GM12878 (cell line): ENCODE measurements around the gene ME3. TPM values are rescaled to one million over a fixed set of nuclear protein-coding genes. Genes with fewer than 3 reads are reported as not detected.

Source experiments
- ATAC-seq: fragments of 200-7000 bp; cut with Tn5 transposase; 3 replicates; pipeline ENCODE4 v1.9.1; 2020; ENCODE audit warnings: mild to moderate bottlenecking, moderate library complexity
- BruUV-seq: library from RNA; stranded (reverse); fragments of 400-500 nt; replicated peaks from 2 replicates; lab custom pipeline; 2021; lab: Mats Ljungman, UMichigan
- CTCF ChIA-PET: fragments of 300-600 bp; sonication (Branson Sonifier 250); formaldehyde crosslinking; extraction: SDS; loops from one replicate; lab custom pipeline; 2021; ENCODE audit warnings: inconsistent platforms; lab: Yijun Ruan, JAX
- POLR2A ChIA-PET: fragments of 350-600 bp; formaldehyde crosslinking; extraction: SDS; loops from one replicate; lab custom pipeline; 2021; ENCODE audit warnings: inconsistent platforms; lab: Charles Lee
- RAD21 ChIA-PET: fragments of 300-600 bp; sonication (Branson Sonifier 250); formaldehyde crosslinking; loops from one replicate; lab custom pipeline; 2023; ENCODE audit warnings: antibody characterized with exemption; ENCODE audit not compliant: unreplicated experiment; lab: Charles Lee
- SMC1A ChIA-PET: fragments of 300-600 bp; sonication (Branson Sonifier 250); formaldehyde crosslinking; loops from one replicate; lab custom pipeline; 2023; ENCODE audit not compliant: unreplicated experiment, uncharacterized antibody; lab: Charles Lee
- DNase-seq: peaks from one replicate; pipeline ENCODE4 v3.0.0-alpha.2; 2011; ENCODE audit warnings: low read depth, low spot score
- FAIRE-seq: peaks from 3 replicates; lab custom pipeline; 2011; peaks lifted over from hg19 to GRCh38; lab: Jason Lieb, UNC
- H2AFZ ChIP-seq: 2 replicates; pipeline ENCODE4 v1.6.0; 2011; ENCODE audit warnings: low read depth, low read length, control low read depth; ENCODE audit not compliant: control insufficient read depth
- H3K27ac ChIP-seq: 2 replicates; pipeline ENCODE4 v1.5.1; 2011; ENCODE audit warnings: control low read depth; ENCODE audit not compliant: control insufficient read depth, insufficient read depth
- H3K27me3 ChIP-seq, 2 experiments: replicated peaks in 1 of 2; 2 replicates each; pipeline versions ENCODE4 v1.6.0 to v1.6.1; 2011; ENCODE audit warnings: low read length in 1 of 2; ENCODE audit not compliant: control insufficient read depth in 2 of 2, insufficient read depth in 2 of 2
- H3K36me3 ChIP-seq, 2 experiments: 2 replicates each; pipeline ENCODE4 v1.5.1; 2011; ENCODE audit warnings: low read length in 1 of 2; ENCODE audit not compliant: control insufficient read depth in 2 of 2, insufficient read depth in 2 of 2
- H3K4me1 ChIP-seq: 2 replicates; pipeline ENCODE4 v1.6.1; 2011; ENCODE audit warnings: mild to moderate bottlenecking, low read length, moderate library complexity, mixed read lengths; ENCODE audit not compliant: control insufficient read depth, insufficient read depth
- H3K4me2 ChIP-seq: 2 replicates; pipeline ENCODE4 v1.6.0; 2011; ENCODE audit warnings: control low read depth; ENCODE audit not compliant: control insufficient read depth, insufficient read depth
- H3K4me3 ChIP-seq: fragments of 200-600 bp; sonication (generic); 2 replicates; pipeline ENCODE4 v1.5.1; 2016
- H3K79me2 ChIP-seq: 2 replicates; pipeline ENCODE4 v1.6.0; 2011; ENCODE audit warnings: low read length; ENCODE audit not compliant: control insufficient read depth, insufficient read depth
- H3K9ac ChIP-seq: 2 replicates; pipeline ENCODE4 v1.8.0; 2011; ENCODE audit warnings: low read length, control low read depth, mixed read lengths; ENCODE audit not compliant: control insufficient read depth, insufficient read depth
- H3K9me3 ChIP-seq: replicated peaks from 3 replicates; pipeline ENCODE4 v1.5.1; 2011; ENCODE audit warnings: mild to moderate bottlenecking, low read length; ENCODE audit not compliant: control insufficient read depth, insufficient read depth
- H4K20me1 ChIP-seq: 2 replicates; pipeline ENCODE4 v1.6.0; 2011; ENCODE audit not compliant: control insufficient read depth, insufficient read depth
- BCL11A ChIP-seq: IDR thresholded peaks from 2 replicates; pipeline ENCODE4 v1.6.1; 2011; ENCODE audit warnings: low read depth, low read length
- CHD1 ChIP-seq: IDR thresholded peaks from 2 replicates; pipeline ENCODE4 v1.6.1; 2012; ENCODE audit warnings: low read depth, low read length, improper control_type of control experiment
- EGR1 ChIP-seq, 2 experiments: IDR thresholded peaks; 1 replicate in 1 of 2; 2 replicates in 1 of 2; pipeline ENCODE4 v1.6.1; 2011 to 2012; ENCODE audit warnings: low read depth in 2 of 2, low read length in 2 of 2, borderline replicate concordance in 1 of 2, mild to moderate bottlenecking in 1 of 2, moderate library complexity in 1 of 2
- IRF4 ChIP-seq: IDR thresholded peaks from 2 replicates; pipeline ENCODE4 v1.6.1; 2011; ENCODE audit warnings: low read depth, low read length
- MTA2 ChIP-seq: fragments of 450-650 bp; IDR thresholded peaks from 2 replicates; pipeline ENCODE4 v1.6.1; 2016; ENCODE audit warnings: low read depth, mild to moderate bottlenecking, moderate library complexity
- NRF1 ChIP-seq: conservative IDR thresholded peaks from 2 replicates; pipeline ENCODE4 v1.6.1; 2011; ENCODE audit warnings: mild to moderate bottlenecking, low read depth, low read length, improper control_type of control experiment
- RFX5 ChIP-seq: IDR thresholded peaks from 2 replicates; pipeline ENCODE4 v1.6.1; 2011; ENCODE audit warnings: low read depth, low read length, improper control_type of control experiment
- SIX5 ChIP-seq: IDR thresholded peaks from 2 replicates; pipeline ENCODE4 v1.6.1; 2011; ENCODE audit warnings: mild to moderate bottlenecking, low read depth, low read length, moderate library complexity; ENCODE audit not compliant: severe bottlenecking
- TARDBP ChIP-seq: IDR thresholded peaks from 2 replicates; pipeline ENCODE4 v1.6.1; 2016; ENCODE audit warnings: borderline replicate concordance
- TBL1XR1 ChIP-seq: IDR thresholded peaks from 2 replicates; pipeline ENCODE4 v1.6.1; 2012; ENCODE audit warnings: low read depth, low read length, improper control_type of control experiment
- TCF12 ChIP-seq: IDR thresholded peaks from 2 replicates; pipeline ENCODE4 v1.6.1; 2011; ENCODE audit warnings: low read depth, mild to moderate bottlenecking, low read length
- ZBTB33 ChIP-seq: fragments of 450-650 bp; IDR thresholded peaks from 2 replicates; pipeline ENCODE4 v1.6.1; 2017; ENCODE audit warnings: mild to moderate bottlenecking
- WGBS: methylation state at CpG from one replicate; pipeline ENCODE4 v1.1.6; 2016; ENCODE audit warnings: low lambda C conversion rate; ENCODE audit not compliant: insufficient replicate concordance, insufficient coverage; ENCODE audit errors: missing lambda C conversion rate; 5-methylcytosine and 5-hydroxymethylcytosine counted together
- in situ Hi-C: fragments of 300-500 bp; cut with MboI; formaldehyde crosslinking; loops from 9 replicates; pipeline ENCODE4 v1.14.3; 2018; ENCODE audit warnings: mixed read lengths
- intact Hi-C: fragments of 100-400 bp; cut with micrococcal nuclease; formaldehyde crosslinking; loops from one replicate; pipeline ENCODE4 v1.14.2; 2022; ENCODE audit not compliant: unreplicated experiment
- polyA plus RNA-seq, 11 experiments: library from polyadenylated mRNA; depleted of rRNA in 4 of 11; unstranded in 6 of 11; stranded (reverse) in 5 of 11; fragments of >200 nt; fragmentation: Nextera tagmentation in 4 of 11; fragmentation: Illumina TruSeq in 1 of 11; extraction: Ambion mirVana in 4 of 11; extraction: Trizol in 1 of 11; gene quantifications; 1 replicate in 1 of 11; 2 replicates in 10 of 11; pipeline versions ENCODE4 v1.2.1 to v1.2.3, GENCODE V29; 2011 to 2016; ENCODE audit warnings: inconsistent platforms in 2 of 11, missing spikeins in 2 of 11, low read depth in 1 of 11
- total RNA-seq, 4 experiments: library from RNA; depleted of rRNA in 3 of 4; stranded (reverse); fragments of >200 nt in 3 of 4; fragmentation: Illumina TruSeq in 1 of 4; extraction: Trizol in 1 of 4; gene quantifications; 2 replicates each; pipeline versions ENCODE4 v1.2.1 to v1.2.3, GENCODE V29; 2013 to 2021
- TF ChIP-seq, protein P1 (sequence below): fragments of 150-350 bp; IDR thresholded peaks from 2 replicates; pipeline ENCODE4 v1.6.1; 2014; ENCODE audit warnings: mild to moderate bottlenecking, low read depth, low read length
- TF ChIP-seq, protein P2 (sequence below): fragments of 150-350 bp; IDR thresholded peaks from 2 replicates; pipeline ENCODE4 v1.6.1; 2016; ENCODE audit warnings: low read depth, low read length

ME3 gene
- total and polyA plus RNA-seq, 10 of the 15 experiments (the other 5 are each of a cell fraction or from before 2014, with no cell fraction given) = 0.06 to 0.40 (median 0.19) TPM; not detected in 2

GRCh38 chr11:86535773-86536172 is 136.6 kb downstream of the ME3 start (continued):
- TF ChIP-seq ZBTB33 (no peak), IRF4 (no peak), TCF12 (no peak), RFX5 (no peak), NRF1 (no peak), TARDBP (no peak), MTA2 (no peak), CHD1 (no peak)
- TF ChIP-seq, protein P1, sequence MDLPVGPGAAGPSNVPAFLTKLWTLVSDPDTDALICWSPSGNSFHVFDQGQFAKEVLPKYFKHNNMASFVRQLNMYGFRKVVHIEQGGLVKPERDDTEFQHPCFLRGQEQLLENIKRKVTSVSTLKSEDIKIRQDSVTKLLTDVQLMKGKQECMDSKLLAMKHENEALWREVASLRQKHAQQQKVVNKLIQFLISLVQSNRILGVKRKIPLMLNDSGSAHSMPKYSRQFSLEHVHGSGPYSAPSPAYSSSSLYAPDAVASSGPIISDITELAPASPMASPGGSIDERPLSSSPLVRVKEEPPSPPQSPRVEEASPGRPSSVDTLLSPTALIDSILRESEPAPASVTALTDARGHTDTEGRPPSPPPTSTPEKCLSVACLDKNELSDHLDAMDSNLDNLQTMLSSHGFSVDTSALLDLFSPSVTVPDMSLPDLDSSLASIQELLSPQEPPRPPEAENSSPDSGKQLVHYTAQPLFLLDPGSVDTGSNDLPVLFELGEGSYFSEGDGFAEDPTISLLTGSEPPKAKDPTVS = no peak
- TF ChIP-seq, all 136 proteins: peak for 0

DNA sequence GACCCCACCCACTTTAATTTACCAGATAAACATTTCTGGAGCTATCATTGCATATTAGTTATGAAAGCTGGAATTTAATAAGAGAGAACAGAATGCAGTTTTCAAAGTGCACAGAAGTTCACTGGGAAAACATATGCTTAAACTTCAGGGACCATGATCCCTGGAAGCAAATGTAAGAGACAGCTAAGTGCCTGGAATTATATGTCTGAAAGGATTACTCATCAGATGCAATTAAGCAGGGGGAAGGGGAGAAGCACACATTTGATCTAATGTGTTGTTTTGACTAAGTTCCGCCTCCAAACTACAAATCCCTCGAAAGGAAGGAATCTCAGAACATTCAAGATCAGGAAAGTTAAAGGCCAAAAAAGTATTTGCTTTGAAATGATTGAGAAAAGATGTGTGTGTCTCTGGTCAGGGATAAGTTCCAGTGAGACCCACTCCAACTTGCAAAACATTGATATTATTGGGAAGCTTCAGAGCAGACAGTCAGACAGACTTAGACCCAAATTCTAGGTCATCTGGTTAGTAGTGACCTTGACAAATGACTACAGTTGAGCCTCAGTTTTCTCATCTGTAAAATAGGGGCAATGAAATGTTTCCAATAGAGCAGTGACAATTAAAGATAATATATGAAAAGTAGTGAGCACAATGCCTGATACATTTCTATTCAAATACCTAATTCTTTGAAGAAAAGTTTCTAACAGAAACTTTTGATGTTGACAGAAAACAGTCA is 147.6 kb downstream of the ME3 start:
- in situ Hi-C loops (no loop called here), intact Hi-C loops (no loop called here)
- no peak overlapping the region for H3K4me3 ChIP-seq
- H3K27me3 ChIP-seq = no peaks in the 10 kb centered on the region
- FAIRE-seq = no peak
- ChIA-PET RAD21 (no interaction called here), SMC1A (interaction anchor here (1.3 to 1.7 kb wide), 2 partner anchors 9 to 10 kb away, joined by 4 read pairs; no protein-coding TSS in a partner anchor), POLR2A (no interaction called here), CTCF (no interaction called here)
- H3K9me3 ChIP-seq = no peaks in the 10 kb centered on the region
- H4K20me1 ChIP-seq = no peaks in the 10 kb centered on the region
- DNase-seq = no peak
- no peak overlapping the region for H3K4me2 ChIP-seq
- no peaks in the 10 kb centered on the region for H3K79me2 ChIP-seq
- 0% methylated on average over 2 of the region's 2 CpGs for WGBS
- no peak overlapping the region for H3K27ac ChIP-seq
- H3K9ac ChIP-seq = no peak overlapping the region
- ATAC-seq = no peak
- H2AFZ ChIP-seq = no peak overlapping the region
- H3K36me3 ChIP-seq = no peaks in the 10 kb centered on the region
- no TSS peak for BruUV-seq
- no peaks in the 10 kb centered on the region for H3K4me1 ChIP-seq
- TF ChIP-seq BCL11A (no peak), EGR1 (IDR thresholded peaks at IDR 0.05; ENCODE audit: borderline replicate concordance in 1 of 2, low read depth in 2 of 2, low read length in 2 of 2) (no peak), TBL1XR1 (no peak), SIX5 (no peak)
- TF ChIP-seq, protein P2, sequence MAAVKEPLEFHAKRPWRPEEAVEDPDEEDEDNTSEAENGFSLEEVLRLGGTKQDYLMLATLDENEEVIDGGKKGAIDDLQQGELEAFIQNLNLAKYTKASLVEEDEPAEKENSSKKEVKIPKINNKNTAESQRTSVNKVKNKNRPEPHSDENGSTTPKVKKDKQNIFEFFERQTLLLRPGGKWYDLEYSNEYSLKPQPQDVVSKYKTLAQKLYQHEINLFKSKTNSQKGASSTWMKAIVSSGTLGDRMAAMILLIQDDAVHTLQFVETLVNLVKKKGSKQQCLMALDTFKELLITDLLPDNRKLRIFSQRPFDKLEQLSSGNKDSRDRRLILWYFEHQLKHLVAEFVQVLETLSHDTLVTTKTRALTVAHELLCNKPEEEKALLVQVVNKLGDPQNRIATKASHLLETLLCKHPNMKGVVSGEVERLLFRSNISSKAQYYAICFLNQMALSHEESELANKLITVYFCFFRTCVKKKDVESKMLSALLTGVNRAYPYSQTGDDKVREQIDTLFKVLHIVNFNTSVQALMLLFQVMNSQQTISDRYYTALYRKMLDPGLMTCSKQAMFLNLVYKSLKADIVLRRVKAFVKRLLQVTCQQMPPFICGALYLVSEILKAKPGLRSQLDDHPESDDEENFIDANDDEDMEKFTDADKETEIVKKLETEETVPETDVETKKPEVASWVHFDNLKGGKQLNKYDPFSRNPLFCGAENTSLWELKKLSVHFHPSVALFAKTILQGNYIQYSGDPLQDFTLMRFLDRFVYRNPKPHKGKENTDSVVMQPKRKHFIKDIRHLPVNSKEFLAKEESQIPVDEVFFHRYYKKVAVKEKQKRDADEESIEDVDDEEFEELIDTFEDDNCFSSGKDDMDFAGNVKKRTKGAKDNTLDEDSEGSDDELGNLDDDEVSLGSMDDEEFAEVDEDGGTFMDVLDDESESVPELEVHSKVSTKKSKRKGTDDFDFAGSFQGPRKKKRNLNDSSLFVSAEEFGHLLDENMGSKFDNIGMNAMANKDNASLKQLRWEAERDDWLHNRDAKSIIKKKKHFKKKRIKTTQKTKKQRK = no peak
